Measurements from ENCODE around the gene SCD5.

The SCD5 gene

GRCh38 chr4:82643994-82644733 is 154.4 kb downstream of the SCD5 start:
- Histone ChIP-seq H3K9me3 (ENCODE audit: control insufficient read depth, insufficient read depth, low read depth, low read length) (no peaks in the 10 kb centered on the region), H3K27ac (ENCODE audit: extremely low read depth, low read depth, low read length) (no peak overlapping the region), H3K4me3 (ENCODE audit: low read depth, low read length) (no peak overlapping the region), H3K4me1 (ENCODE audit: control insufficient read depth, insufficient read depth, low read length) (no peaks in the 10 kb centered on the region), H3K36me3 (ENCODE audit: control insufficient read depth in 2 of 2, insufficient read depth in 1 of 2, low read length in 2 of 2) (no peaks in the 10 kb centered on the region)
- ChIA-PET CTCF (no interaction called here), POLR2A (interaction anchor here (0.6 kb wide), 1 partner anchor 448 kb away, joined by 3 read pairs; no protein-coding TSS in a partner anchor)
- TF ChIP-seq SCRT2 (tag by site-specific recombination; IDR thresholded peaks at IDR 0.05): no peak
- no peak for TF ChIP-seq ZNF664 (tag by site-specific recombination; IDR thresholded peaks at IDR 0.05)
- no peak for TF ChIP-seq ZFHX2 (tag by site-specific recombination; conservative IDR thresholded peaks at IDR 0.05)
- TF ChIP-seq ZNF692 (tag by site-specific recombination; IDR thresholded peaks at IDR 0.05): no peak
- no peak for TF ChIP-seq ZEB2 (tag by site-specific recombination; IDR thresholded peaks at IDR 0.05)
- TF ChIP-seq ZBTB21 (tag by site-specific recombination; IDR thresholded peaks at IDR 0.05): no peak
- no peak for TF ChIP-seq ZNF558 (tag by site-specific recombination; IDR thresholded peaks at IDR 0.05)
- TF ChIP-seq HIC1 (tag by site-specific recombination; IDR thresholded peaks at IDR 0.05): no peak
- no peak for TF ChIP-seq ZNF433 (tag by site-specific recombination; IDR thresholded peaks at IDR 0.05; ENCODE audit: low read depth)

GRCh38 chr4:82642331-82642730 is 156.3 kb downstream of the SCD5 start:
- no peak for TF ChIP-seq ZSCAN30 (tag by site-specific recombination; IDR thresholded peaks at IDR 0.05)
- no peak for TF ChIP-seq ZBTB48 (tag by site-specific recombination; IDR thresholded peaks at IDR 0.05)
- TF ChIP-seq ZNF248 (tag by site-specific recombination; IDR thresholded peaks at IDR 0.05): no peak
- no peak for TF ChIP-seq ZNF404 (tag by site-specific recombination; IDR thresholded peaks at IDR 0.05)
- no peak for TF ChIP-seq ZNF843 (tag by site-specific recombination; IDR thresholded peaks at IDR 0.05)
- no peak for TF ChIP-seq ZNF138 (tag by site-specific recombination; IDR thresholded peaks at IDR 0.05; ENCODE audit: borderline replicate concordance)
- no peak for TF ChIP-seq ZNF292 (tag by site-specific recombination; IDR thresholded peaks at IDR 0.05; ENCODE audit: borderline replicate concordance, low read depth)
- no peak for TF ChIP-seq SCRT1 (tag by site-specific recombination; IDR thresholded peaks at IDR 0.05; ENCODE audit: borderline replicate concordance)
- no peak for TF ChIP-seq ZNF155 (tag by site-specific recombination; IDR thresholded peaks at IDR 0.05)
- TF ChIP-seq ZNF747 (tag by site-specific recombination; IDR thresholded peaks at IDR 0.05): no peak
- no peak for TF ChIP-seq ZNF654 (tag by site-specific recombination; IDR thresholded peaks at IDR 0.05; ENCODE audit: low read depth)
- TF ChIP-seq ZNF596 (tag by site-specific recombination; IDR thresholded peaks at IDR 0.05): no peak
- TF ChIP-seq GLI2 (tag by site-specific recombination; IDR thresholded peaks at IDR 0.05; ENCODE audit: borderline replicate concordance, low read depth): no peak
- TF ChIP-seq ZBTB26 (tag by site-specific recombination; optimal IDR thresholded peaks at IDR 0.05): no peak
- no peak for TF ChIP-seq TCF7L2 (IDR thresholded peaks at IDR 0.05; ENCODE audit: borderline replicate concordance, low read depth, low read length)
- no peak for TF ChIP-seq ZNF785 (tag by site-specific recombination; IDR thresholded peaks at IDR 0.05)
- TF ChIP-seq ZNF585B (tag by site-specific recombination; IDR thresholded peaks at IDR 0.05): no peak
- Histone ChIP-seq H3K4me1 (ENCODE audit: control insufficient read depth, insufficient read depth, low read length) (no peaks in the 10 kb centered on the region), H3K27ac (ENCODE audit: extremely low read depth, low read depth, low read length) (no peak overlapping the region), H3K9me3 (ENCODE audit: control insufficient read depth, insufficient read depth, low read depth, low read length) (no peaks in the 10 kb centered on the region), H3K4me3 (ENCODE audit: low read depth, low read length) (no peak overlapping the region), H3K36me3 (ENCODE audit: control insufficient read depth in 2 of 2, insufficient read depth in 1 of 2, low read length in 2 of 2) (no peaks in the 10 kb centered on the region)
- ChIA-PET POLR2A (no interaction called here), CTCF (interaction anchor here (0.6 kb wide), 1 partner anchor 54 kb away, joined by 3 read pairs; no protein-coding TSS in a partner anchor)
